ENCODE data around the gene NRL.

DNA sequence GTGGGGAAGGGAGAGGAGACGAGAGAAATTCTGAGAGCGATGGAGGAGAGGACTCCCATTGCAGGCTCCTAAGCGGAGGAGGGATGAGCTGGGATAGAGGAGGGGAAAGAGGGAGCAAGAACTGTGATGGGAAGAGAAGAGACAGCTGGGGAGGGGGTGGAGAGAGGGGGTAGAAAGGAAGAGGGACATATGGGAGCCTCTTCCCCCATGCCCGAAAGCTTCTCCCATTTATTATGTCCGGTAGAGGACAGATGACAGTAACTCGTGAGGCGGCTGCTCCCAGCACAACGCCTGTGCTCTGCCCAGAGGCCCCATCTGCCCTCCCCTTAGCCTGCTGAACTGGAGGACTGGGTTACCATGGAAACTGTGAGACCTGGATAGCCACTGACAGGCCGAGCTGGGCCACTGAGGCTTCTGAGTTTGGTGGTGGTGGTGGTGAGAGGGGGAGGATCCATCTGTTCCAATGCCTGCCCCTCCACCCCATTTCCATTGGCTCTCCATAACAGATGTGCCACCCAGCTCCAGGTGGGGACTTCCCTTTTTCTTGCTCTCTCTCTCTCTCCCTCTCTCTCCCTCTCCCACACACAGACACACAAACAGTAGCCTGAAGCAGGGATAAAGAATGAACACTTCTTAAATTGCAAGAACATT is 35.1 kb downstream of the NRL start:
- no peak for TF ChIP-seq NFE2L1 (CRISPR knock-in tag; IDR thresholded peaks at IDR 0.05)
- TF ChIP-seq, protein P1, sequence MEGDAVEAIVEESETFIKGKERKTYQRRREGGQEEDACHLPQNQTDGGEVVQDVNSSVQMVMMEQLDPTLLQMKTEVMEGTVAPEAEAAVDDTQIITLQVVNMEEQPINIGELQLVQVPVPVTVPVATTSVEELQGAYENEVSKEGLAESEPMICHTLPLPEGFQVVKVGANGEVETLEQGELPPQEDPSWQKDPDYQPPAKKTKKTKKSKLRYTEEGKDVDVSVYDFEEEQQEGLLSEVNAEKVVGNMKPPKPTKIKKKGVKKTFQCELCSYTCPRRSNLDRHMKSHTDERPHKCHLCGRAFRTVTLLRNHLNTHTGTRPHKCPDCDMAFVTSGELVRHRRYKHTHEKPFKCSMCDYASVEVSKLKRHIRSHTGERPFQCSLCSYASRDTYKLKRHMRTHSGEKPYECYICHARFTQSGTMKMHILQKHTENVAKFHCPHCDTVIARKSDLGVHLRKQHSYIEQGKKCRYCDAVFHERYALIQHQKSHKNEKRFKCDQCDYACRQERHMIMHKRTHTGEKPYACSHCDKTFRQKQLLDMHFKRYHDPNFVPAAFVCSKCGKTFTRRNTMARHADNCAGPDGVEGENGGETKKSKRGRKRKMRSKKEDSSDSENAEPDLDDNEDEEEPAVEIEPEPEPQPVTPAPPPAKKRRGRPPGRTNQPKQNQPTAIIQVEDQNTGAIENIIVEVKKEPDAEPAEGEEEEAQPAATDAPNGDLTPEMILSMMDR (IDR thresholded peaks at IDR 0.05) = no peak
- no peak for TF ChIP-seq ZNF121 (CRISPR knock-in tag; IDR thresholded peaks at IDR 0.05)
- no peak for TF ChIP-seq TEAD1 (CRISPR knock-in tag; IDR thresholded peaks at IDR 0.05)
- TF ChIP-seq, protein P2, sequence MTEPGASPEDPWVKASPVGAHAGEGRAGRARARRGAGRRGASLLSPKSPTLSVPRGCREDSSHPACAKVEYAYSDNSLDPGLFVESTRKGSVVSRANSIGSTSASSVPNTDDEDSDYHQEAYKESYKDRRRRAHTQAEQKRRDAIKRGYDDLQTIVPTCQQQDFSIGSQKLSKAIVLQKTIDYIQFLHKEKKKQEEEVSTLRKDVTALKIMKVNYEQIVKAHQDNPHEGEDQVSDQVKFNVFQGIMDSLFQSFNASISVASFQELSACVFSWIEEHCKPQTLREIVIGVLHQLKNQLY (CRISPR knock-in tag; IDR thresholded peaks at IDR 0.05) = no peak
- TF ChIP-seq, protein P3, sequence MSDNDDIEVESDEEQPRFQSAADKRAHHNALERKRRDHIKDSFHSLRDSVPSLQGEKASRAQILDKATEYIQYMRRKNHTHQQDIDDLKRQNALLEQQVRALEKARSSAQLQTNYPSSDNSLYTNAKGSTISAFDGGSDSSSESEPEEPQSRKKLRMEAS (CRISPR knock-in tag; IDR thresholded peaks at IDR 0.05) = no peak
- TF ChIP-seq, protein P4, sequence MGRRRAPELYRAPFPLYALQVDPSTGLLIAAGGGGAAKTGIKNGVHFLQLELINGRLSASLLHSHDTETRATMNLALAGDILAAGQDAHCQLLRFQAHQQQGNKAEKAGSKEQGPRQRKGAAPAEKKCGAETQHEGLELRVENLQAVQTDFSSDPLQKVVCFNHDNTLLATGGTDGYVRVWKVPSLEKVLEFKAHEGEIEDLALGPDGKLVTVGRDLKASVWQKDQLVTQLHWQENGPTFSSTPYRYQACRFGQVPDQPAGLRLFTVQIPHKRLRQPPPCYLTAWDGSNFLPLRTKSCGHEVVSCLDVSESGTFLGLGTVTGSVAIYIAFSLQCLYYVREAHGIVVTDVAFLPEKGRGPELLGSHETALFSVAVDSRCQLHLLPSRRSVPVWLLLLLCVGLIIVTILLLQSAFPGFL (CRISPR knock-in tag; IDR thresholded peaks at IDR 0.05; ENCODE audit: borderline replicate concordance) = no peak
- no peak for TF ChIP-seq FOXJ3 (CRISPR knock-in tag; IDR thresholded peaks at IDR 0.05; ENCODE audit: borderline replicate concordance)
- TF ChIP-seq GABPB1 (CRISPR knock-in tag; IDR thresholded peaks at IDR 0.05) = no peak
- TF ChIP-seq ZNF416 (CRISPR knock-in tag; IDR thresholded peaks at IDR 0.05) = no peak
- TF ChIP-seq, protein P5, sequence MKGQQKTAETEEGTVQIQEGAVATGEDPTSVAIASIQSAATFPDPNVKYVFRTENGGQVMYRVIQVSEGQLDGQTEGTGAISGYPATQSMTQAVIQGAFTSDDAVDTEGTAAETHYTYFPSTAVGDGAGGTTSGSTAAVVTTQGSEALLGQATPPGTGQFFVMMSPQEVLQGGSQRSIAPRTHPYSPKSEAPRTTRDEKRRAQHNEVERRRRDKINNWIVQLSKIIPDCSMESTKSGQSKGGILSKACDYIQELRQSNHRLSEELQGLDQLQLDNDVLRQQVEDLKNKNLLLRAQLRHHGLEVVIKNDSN (CRISPR knock-in tag; IDR thresholded peaks at IDR 0.05) = no peak
- no peak for TF ChIP-seq ZNF232 (CRISPR knock-in tag; IDR thresholded peaks at IDR 0.05)
- no peak for TF ChIP-seq ZNF423 (CRISPR knock-in tag; IDR thresholded peaks at IDR 0.05)
